H9 (cell line): ENCODE results near the gene NIM1K. TPM values are rescaled to one million over a fixed set of nuclear protein-coding genes. Genes with fewer than 3 reads are reported as not detected.
A peak's percentile ranks its signal among the peaks of the same experiment; 100 is the strongest.

Experiments used
- DNase-seq: peaks from one replicate; pipeline ENCODE4 v3.0.0-alpha.2; 2017
- H2AFZ ChIP-seq: one replicate; pipeline ENCODE4 v1.6.1; 2013; ENCODE audit warnings: mild to moderate bottlenecking, low read length, control low read depth, moderate library complexity
- H2AK5ac ChIP-seq: 2 replicates; pipeline ENCODE4 v1.6.1; 2013; ENCODE audit warnings: low read length, control low read depth, mixed read lengths; ENCODE audit not compliant: insufficient read length
- H2BK120ac ChIP-seq: one replicate; pipeline ENCODE4 v1.6.1; 2013; ENCODE audit warnings: low read depth, mild to moderate bottlenecking, low read length, control low read depth, inconsistent platforms; ENCODE audit not compliant: poor library complexity, severe bottlenecking
- H2BK12ac ChIP-seq: 2 replicates; pipeline ENCODE4 v1.6.1; 2013; ENCODE audit warnings: low read length, control low read depth, mixed read lengths, low read depth; ENCODE audit not compliant: insufficient read length
- H2BK15ac ChIP-seq: 2 replicates; pipeline ENCODE4 v1.6.1; 2013; ENCODE audit warnings: low read depth, low read length, control low read depth
- H2BK20ac ChIP-seq: one replicate; pipeline ENCODE4 v1.6.1; 2013; ENCODE audit warnings: low read depth, mild to moderate bottlenecking, low read length, control low read depth, inconsistent platforms; ENCODE audit not compliant: poor library complexity, severe bottlenecking
- H2BK5ac ChIP-seq: 2 replicates; pipeline ENCODE4 v1.6.1; 2013; ENCODE audit warnings: low read length, control low read depth, mixed read lengths; ENCODE audit not compliant: insufficient read length
- H3K14ac ChIP-seq: 2 replicates; pipeline ENCODE4 v1.6.1; 2013; ENCODE audit warnings: low read length, control low read depth; ENCODE audit not compliant: insufficient read depth
- H3K18ac ChIP-seq: 2 replicates; pipeline ENCODE4 v1.6.1; 2013; ENCODE audit warnings: low read depth, mild to moderate bottlenecking, mixed read lengths, low read length, control low read depth; ENCODE audit not compliant: insufficient read length
- H3K23ac ChIP-seq: 2 replicates; pipeline ENCODE4 v1.6.1; 2013; ENCODE audit warnings: low read length, control low read depth, mixed read lengths, low read depth; ENCODE audit not compliant: insufficient read length
- H3K23me2 ChIP-seq: 2 replicates; pipeline ENCODE4 v1.6.1; 2013; ENCODE audit warnings: low read depth, mild to moderate bottlenecking, mixed read lengths, low read length, control low read depth; ENCODE audit not compliant: insufficient read length, poor library complexity, severe bottlenecking
- H3K27ac ChIP-seq: 2 replicates; pipeline ENCODE4 v1.5.1; 2013; ENCODE audit warnings: low read length, control low read depth, mixed read lengths, low read depth; ENCODE audit not compliant: insufficient read length
- H3K27me3 ChIP-seq: 2 replicates; pipeline ENCODE4 v1.6.1; 2013; ENCODE audit warnings: low read length, control low read depth, inconsistent platforms; ENCODE audit not compliant: insufficient read depth
- H3K4ac ChIP-seq: 2 replicates; pipeline ENCODE4 v1.6.1; 2013; ENCODE audit warnings: low read depth, mild to moderate bottlenecking, control low read depth, inconsistent platforms, low read length, moderate library complexity
- H3K4me1 ChIP-seq: 2 replicates; pipeline ENCODE4 v1.6.1; 2013; ENCODE audit warnings: low read length, control low read depth, inconsistent platforms; ENCODE audit not compliant: insufficient read depth
- H3K4me2 ChIP-seq: 2 replicates; pipeline ENCODE4 v1.6.1; 2013; ENCODE audit warnings: low read length, control low read depth, mixed read lengths; ENCODE audit not compliant: insufficient read length, insufficient read depth
- H3K56ac ChIP-seq: 2 replicates; pipeline ENCODE4 v1.6.1; 2013; ENCODE audit warnings: low read depth, mild to moderate bottlenecking, mixed read lengths, low read length, control low read depth; ENCODE audit not compliant: insufficient read length
- H3K79me1 ChIP-seq: 2 replicates; pipeline ENCODE4 v1.6.1; 2013; ENCODE audit warnings: low read depth, mild to moderate bottlenecking, moderate library complexity, low read length, control low read depth, inconsistent platforms; ENCODE audit not compliant: insufficient read depth, poor library complexity, severe bottlenecking
- H3K79me2 ChIP-seq: 2 replicates; pipeline ENCODE4 v1.6.1; 2013; ENCODE audit warnings: low read length, control low read depth, inconsistent platforms; ENCODE audit not compliant: insufficient read depth
- H3K9ac ChIP-seq: 2 replicates; pipeline ENCODE4 v1.6.1; 2013; ENCODE audit warnings: low read length, control low read depth, mixed read lengths; ENCODE audit not compliant: insufficient read length; ENCODE audit errors: extremely low read depth
- H3K9me3 ChIP-seq: one replicate; pipeline ENCODE4 v1.6.1; 2013; ENCODE audit warnings: low read depth, low read length, inconsistent platforms; ENCODE audit not compliant: control insufficient read depth
- H3T11ph ChIP-seq: one replicate; pipeline ENCODE4 v1.6.1; 2013; ENCODE audit warnings: mild to moderate bottlenecking, low read length, control low read depth, inconsistent platforms
- H4K20me1 ChIP-seq: one replicate; pipeline ENCODE4 v1.6.1; 2013; ENCODE audit not compliant: control insufficient read depth, insufficient read length, insufficient read depth
- H4K5ac ChIP-seq: 2 replicates; pipeline ENCODE4 v1.6.1; 2013; ENCODE audit warnings: low read depth, mild to moderate bottlenecking, mixed read lengths, low read length, control low read depth; ENCODE audit not compliant: insufficient read length
- H4K8ac ChIP-seq: replicated peaks from 2 replicates; pipeline ENCODE4 v1.6.1; 2013; ENCODE audit warnings: low read length, control low read depth, mixed read lengths, low read depth; ENCODE audit not compliant: insufficient read length
- H4K91ac ChIP-seq: 2 replicates; pipeline ENCODE4 v1.6.1; 2013; ENCODE audit warnings: low read depth, mild to moderate bottlenecking, moderate library complexity, mixed read lengths, low read length, control low read depth; ENCODE audit not compliant: insufficient read length
- H3K27ac Mint-ChIP-seq, 3 experiments: 2 replicates in 2 of 3; 3 replicates in 1 of 3; pipeline ENCODE4 v1.8.0; 2020 to 2021; ENCODE audit warnings: mixed read lengths in 3 of 3, mild to moderate bottlenecking in 1 of 3, moderate library complexity in 1 of 3
- H3K27me3 Mint-ChIP-seq: 2 replicates; pipeline ENCODE4 v1.8.0; 2021; ENCODE audit warnings: low read depth, mild to moderate bottlenecking, moderate library complexity, mixed read lengths
- H3K36me3 Mint-ChIP-seq, 3 experiments: 2 replicates in 2 of 3; 3 replicates in 1 of 3; pipeline ENCODE4 v1.8.0; 2020 to 2021; ENCODE audit warnings: low read depth in 3 of 3, mixed read lengths in 3 of 3; ENCODE audit not compliant: insufficient read depth in 1 of 3
- H3K4me1 Mint-ChIP-seq, 2 experiments: 2 replicates each; pipeline ENCODE4 v1.8.0; 2020; ENCODE audit warnings: mixed read lengths in 2 of 2
- H3K4me3 Mint-ChIP-seq, 2 experiments: 2 replicates in 1 of 2; 3 replicates in 1 of 2; pipeline ENCODE4 v1.8.0; 2020 to 2021; ENCODE audit warnings: mild to moderate bottlenecking in 2 of 2, mixed read lengths in 2 of 2, moderate library complexity in 1 of 2
- H3K9me3 Mint-ChIP-seq, 2 experiments: 2 replicates in 1 of 2; 3 replicates in 1 of 2; pipeline ENCODE4 v1.8.0; 2020; ENCODE audit warnings: mild to moderate bottlenecking in 2 of 2, mixed read lengths in 2 of 2, moderate library complexity in 1 of 2
- WGBS: extraction: QIAGEN DNeasy Blood & Tissue Kit; methylation state at CpG from one replicate; pipeline ENCODE4 v1.1.7; 2013; ENCODE audit warnings: missing lambda C conversion rate, low lambda C conversion rate, mixed read lengths; ENCODE audit not compliant: insufficient read length; ENCODE audit errors: extremely low coverage; 5-methylcytosine and 5-hydroxymethylcytosine counted together
- total RNA-seq: library from RNA; stranded (reverse); gene quantifications from 2 replicates; pipeline ENCODE4 v1.2.1, GENCODE V29; 2021
- TF ChIP-seq, protein P1 (sequence below): fragments of 200-600 bp; sonication (generic); conservative IDR thresholded peaks from 3 replicates; pipeline ENCODE4 v1.8.0; 2021; ENCODE audit warnings: antibody characterized with exemption, mild to moderate bottlenecking

Gene NIM1K
- total RNA-seq, 1 experiment from 2014 or later = 0.07 TPM

DNA sequence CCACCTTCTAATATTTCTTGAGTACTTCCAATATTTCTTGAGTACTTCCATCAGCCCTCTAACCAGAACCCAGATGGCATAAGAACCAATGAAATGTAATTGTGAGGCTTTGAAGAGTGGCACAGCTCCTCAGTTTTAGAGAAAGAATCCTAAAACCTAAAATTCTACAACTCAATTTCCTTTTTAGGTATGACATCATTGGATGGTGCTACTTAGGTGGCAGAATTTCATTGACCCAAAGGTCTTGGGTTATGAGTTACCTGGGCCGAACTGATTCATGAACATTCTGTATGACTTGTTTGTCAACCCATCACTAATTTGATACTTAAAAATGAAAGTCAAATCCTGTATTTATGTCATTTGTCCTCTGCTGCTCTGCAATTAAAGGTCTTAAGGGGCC lies 108.1 kb downstream of the NIM1K start:
- H3K79me2 ChIP-seq = peaks cover 43% of the 10 kb centered on the region
- no peaks in the 10 kb centered on the region for H3K9me3 Mint-ChIP-seq
- H3K4me1 Mint-ChIP-seq = peaks cover 24% of the 10 kb centered on the region in 2 experiments

More for the DNA sequence above, 108.1 kb downstream of the NIM1K start:
- no peaks in the 10 kb centered on the region; the same call in 1 of the 2 replicates for H3K27me3 ChIP-seq
- H2BK12ac ChIP-seq = no peak overlapping the region
- no peak overlapping the region for H2BK20ac ChIP-seq
- H4K91ac ChIP-seq = no peak overlapping the region
- no peak overlapping the region for H2BK5ac ChIP-seq
- no peak overlapping the region for H2BK120ac ChIP-seq
- no peak overlapping the region for H3K9ac ChIP-seq
- H3K4ac ChIP-seq = no peak overlapping the region
- H2AK5ac ChIP-seq = no peak overlapping the region
- no peak overlapping the region for H3K56ac ChIP-seq
- no peak overlapping the region for H4K5ac ChIP-seq
- no peak overlapping the region for H3T11ph ChIP-seq
- no peak for DNase-seq
- WGBS = no CpG with 5 or more reads among the region's 1 CpG
- no peak overlapping the region for H3K23ac ChIP-seq
- H3K27me3 Mint-ChIP-seq = no peaks in the 10 kb centered on the region
- H3K36me3 Mint-ChIP-seq = peaks cover 42 to 52% (median 51%) of the 10 kb centered on the region in 3 experiments; a peak in 6 of 7 replicates
- TF ChIP-seq, protein P1, sequence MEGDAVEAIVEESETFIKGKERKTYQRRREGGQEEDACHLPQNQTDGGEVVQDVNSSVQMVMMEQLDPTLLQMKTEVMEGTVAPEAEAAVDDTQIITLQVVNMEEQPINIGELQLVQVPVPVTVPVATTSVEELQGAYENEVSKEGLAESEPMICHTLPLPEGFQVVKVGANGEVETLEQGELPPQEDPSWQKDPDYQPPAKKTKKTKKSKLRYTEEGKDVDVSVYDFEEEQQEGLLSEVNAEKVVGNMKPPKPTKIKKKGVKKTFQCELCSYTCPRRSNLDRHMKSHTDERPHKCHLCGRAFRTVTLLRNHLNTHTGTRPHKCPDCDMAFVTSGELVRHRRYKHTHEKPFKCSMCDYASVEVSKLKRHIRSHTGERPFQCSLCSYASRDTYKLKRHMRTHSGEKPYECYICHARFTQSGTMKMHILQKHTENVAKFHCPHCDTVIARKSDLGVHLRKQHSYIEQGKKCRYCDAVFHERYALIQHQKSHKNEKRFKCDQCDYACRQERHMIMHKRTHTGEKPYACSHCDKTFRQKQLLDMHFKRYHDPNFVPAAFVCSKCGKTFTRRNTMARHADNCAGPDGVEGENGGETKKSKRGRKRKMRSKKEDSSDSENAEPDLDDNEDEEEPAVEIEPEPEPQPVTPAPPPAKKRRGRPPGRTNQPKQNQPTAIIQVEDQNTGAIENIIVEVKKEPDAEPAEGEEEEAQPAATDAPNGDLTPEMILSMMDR = no peak
- no peaks in the 10 kb centered on the region for H3K23me2 ChIP-seq
- H3K27ac Mint-ChIP-seq = peak overlapping the region in 1 of 3 experiments; percentile 46; a peak in 1 of 7 replicates
- no peak overlapping the region for H3K14ac ChIP-seq
- H3K4me1 ChIP-seq = peaks cover 5% of the 10 kb centered on the region; the same call in 1 of the 2 replicates
- H3K4me3 Mint-ChIP-seq = no peak overlapping the region
- H3K79me1 ChIP-seq = peaks cover 6% of the 10 kb centered on the region
- no peak overlapping the region for H4K8ac ChIP-seq
- H3K27ac ChIP-seq = no peak overlapping the region
- peaks cover 2% of the 10 kb centered on the region for H4K20me1 ChIP-seq
- no peaks in the 10 kb centered on the region for H3K9me3 ChIP-seq
- H2BK15ac ChIP-seq = no peak overlapping the region
- no peak overlapping the region for H2AFZ ChIP-seq
- H3K4me2 ChIP-seq = no peak overlapping the region
- no peak overlapping the region for H3K18ac ChIP-seq
